Amniotic epithelial cell (primary cell): Measurements from ENCODE around the gene PWWP2B.
A peak's percentile ranks its signal among the peaks of the same experiment; 100 is the strongest.
"Not testable (repeated sequence)": the region's sequence is repeated elsewhere in the genome, so short reads cannot be mapped to it uniquely, and the experiment has no call there.

Experiments used
- DNase-seq: peaks from one replicate; pipeline ENCODE4 v3.0.0-alpha.2; 2010; ENCODE audit warnings: low read depth

The PWWP2B gene

DNA sequence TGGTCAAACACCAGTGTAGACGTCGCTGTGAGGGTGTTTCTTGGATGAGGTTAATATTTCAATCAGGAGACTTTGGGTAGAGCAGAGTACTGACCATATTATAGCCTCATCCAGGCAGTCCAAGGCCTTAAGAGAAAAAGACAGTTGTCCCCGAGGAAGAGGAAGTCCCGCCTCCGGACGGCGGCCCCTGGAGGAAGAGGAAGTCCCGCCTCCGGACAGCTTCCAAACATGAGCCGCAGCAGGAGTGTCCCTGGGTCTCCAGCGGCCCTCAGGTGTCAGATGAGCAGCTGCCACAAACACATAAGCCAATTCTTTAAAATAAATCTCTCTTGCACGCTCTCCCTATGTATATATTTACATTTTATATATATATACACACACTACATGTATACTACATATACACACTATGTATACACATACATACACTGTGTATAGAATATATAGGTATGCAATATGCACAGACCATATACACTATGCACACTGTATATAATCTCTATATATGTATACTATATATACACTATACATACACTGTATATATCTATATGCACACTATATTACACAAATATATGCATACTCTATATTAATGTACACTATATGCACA lies 37.5 kb downstream of the PWWP2B start:
- DNase-seq = no peak

DNA sequence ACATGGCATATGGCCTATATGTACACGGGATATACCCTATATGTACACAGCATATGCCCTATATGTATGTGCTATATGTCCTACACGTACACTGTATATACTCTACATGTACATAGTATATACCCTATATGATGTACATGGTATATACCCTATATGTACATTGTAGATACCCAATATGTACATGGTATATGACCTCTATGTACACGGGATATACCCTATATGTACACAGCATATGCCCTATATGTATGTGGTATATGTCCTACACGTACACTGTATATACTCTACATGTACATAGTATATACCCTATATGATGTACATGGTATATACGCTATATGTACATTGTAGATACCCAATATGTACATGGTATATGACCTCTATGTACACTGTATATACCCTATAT lies 38.3 kb downstream of the PWWP2B start:
- not testable (repeated sequence) for DNase-seq

DNA sequence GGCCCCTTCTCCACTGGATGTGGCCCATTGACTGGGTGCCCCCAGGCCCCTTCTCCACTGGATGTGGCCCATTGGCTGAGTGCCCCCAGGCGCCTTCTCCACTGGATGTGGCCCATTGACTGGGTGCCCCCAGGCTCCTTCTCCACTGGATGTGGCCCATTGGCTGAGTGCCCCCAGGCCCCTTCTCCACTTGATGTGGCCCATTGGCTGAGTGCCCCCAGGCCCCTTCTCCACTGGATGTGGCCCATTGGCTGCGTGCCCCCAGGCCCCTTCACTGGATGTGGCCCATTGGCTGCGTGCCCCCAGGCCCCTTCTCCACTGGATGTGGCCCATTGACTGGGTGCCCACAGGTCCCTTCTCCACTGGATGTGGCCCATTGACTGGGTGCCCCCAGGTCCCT lies 39.1 kb downstream of the PWWP2B start:
- DNase-seq = not testable (repeated sequence)

DNA sequence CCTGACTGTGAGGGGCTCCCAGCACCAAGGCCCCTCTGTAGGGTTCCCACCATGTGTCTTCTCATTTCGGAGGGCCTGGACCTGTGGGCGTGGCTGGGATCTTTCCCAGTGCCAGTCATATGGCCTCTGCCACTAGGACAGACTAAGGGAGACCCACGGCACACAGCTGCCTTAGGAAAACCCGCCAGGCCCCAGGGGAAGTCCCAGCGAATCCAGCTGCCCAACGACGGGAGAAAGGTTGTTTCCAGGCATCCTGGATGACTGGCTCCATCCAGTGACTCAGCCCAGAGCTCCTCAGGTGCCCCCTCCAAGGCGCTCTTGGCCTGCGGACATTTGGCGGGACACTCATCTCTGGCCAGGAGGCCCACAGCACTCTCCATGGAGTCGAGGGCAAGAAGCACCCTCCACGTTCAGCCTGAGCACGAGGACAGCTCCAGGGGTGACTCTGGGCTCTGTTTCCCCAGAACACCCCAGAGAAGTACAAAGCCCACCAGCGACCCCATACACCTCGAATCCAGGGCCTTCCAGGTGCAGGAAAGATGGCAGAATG lies 39.9 kb downstream of the PWWP2B start:
- DNase-seq = no peak

DNA sequence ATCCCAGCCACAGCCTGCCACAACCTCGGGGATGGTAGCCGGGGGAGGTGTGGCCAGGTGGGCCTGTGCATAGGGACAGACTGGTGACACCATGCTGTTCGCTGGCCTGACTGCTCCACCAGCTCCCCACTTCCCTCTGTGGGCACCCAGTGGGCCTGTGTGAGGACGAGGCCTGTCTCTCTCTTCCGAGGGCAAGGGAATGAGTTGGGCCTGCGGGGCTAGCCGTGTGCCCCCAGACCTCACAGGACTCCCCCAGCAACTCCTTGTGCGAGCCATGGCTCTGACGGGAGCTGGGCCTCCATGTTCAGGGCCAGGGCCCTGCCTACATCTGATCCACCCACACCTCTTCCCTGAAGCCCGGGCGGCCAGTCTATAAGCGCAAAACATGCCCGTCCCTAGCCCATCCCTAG lies 40.5 kb downstream of the PWWP2B start:
- DNase-seq = no peak

DNA sequence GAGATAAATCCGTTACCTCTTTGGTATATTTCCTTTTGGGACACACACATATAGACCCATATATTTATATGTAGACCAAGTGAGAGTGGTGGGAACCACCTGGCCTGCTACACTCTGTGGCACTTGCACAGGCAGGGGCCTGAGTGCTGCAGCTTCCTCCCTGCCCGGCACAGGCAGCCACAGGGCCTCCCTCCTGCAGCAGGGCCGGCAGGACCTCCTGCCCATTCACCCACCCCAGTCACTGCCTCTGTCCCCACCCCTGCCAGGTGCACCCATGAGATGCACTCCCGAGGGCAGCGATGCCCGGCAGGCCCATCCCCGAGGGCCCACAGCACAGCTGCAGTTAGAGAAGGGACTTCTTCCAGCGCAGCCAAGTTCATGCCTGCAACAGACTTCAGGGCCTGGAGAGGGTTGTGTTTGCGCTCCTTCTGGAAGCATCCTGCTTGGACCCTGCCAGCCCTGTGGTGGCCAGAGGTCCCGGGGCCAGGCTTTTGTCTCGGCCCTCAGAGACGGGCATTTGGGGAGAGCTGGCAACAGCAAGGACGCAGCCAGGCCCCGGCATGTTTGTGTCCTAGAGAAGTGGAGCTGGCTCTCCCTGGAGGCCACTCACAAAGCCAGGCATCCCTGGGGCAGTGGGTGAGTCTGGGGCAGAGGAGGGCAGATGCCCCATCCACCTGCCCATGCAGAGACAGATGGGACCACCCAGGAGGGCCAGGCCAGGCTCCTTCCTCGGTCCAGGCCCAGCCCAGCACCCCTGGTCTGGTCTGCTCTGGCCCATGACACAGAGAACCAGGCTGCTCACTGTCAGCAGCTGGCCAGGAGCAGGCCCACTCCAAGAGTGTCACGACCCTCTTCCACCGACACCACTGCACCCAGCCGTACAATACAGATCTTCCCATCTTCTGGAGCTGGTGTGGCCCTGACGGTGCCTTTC lies 41.4 kb downstream of the PWWP2B start:
- DNase-seq = no peak

DNA sequence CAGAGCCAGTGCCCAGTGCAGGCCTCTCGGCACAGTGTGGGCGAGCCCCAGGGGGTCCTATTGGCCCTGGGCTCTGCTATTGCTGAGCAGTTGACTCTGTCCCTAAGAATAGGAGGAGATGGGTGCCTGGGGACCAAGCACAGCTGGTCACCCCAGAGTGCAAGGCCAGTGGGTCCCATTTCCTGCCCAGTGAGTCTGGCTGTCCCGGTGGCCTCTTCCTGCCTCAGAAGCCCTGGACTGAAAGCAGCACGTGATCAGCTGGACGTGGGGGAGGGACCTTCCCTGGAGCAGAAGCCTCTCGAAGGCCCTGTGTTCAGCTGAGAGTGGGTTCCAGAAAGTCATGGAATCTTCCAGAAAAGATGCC lies 42.0 kb downstream of the PWWP2B start:
- peak; percentile 21 for DNase-seq

DNA sequence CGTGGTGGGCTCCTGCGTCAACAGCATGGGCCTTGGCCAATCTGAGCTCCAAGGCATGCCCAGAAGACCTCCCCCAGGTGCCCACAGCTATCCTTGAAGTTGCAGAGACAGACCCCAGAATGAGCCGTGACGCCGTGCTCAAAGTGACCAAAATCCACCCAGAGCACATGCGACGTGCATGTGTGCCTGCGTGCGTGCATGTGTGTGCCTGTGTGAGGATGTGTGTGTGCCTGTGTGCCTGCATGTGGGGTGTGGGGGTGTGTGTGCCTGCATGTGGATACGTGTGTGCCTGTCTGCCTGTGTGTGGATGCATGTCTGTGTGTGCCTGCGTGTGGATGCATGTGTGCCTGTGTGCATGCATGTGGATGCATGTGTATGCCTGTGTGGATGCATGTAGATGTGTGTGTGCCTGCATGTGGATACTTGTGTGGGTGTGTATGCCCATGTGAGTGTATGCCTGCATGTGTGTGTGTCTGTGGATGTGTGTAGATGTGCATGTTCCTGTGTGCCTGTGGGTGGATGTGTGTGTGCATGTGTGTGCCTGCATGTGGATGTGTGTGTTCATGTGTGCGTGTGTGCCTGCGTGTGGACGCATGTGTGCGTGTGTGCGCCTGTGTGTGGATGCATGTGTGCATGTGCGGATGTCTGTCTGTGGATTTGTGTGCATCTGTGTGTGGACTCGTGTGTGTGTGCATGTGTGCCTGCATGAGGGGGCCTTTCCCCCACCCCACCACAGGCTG lies 42.6 kb downstream of the PWWP2B start:
- no peak for DNase-seq

DNA sequence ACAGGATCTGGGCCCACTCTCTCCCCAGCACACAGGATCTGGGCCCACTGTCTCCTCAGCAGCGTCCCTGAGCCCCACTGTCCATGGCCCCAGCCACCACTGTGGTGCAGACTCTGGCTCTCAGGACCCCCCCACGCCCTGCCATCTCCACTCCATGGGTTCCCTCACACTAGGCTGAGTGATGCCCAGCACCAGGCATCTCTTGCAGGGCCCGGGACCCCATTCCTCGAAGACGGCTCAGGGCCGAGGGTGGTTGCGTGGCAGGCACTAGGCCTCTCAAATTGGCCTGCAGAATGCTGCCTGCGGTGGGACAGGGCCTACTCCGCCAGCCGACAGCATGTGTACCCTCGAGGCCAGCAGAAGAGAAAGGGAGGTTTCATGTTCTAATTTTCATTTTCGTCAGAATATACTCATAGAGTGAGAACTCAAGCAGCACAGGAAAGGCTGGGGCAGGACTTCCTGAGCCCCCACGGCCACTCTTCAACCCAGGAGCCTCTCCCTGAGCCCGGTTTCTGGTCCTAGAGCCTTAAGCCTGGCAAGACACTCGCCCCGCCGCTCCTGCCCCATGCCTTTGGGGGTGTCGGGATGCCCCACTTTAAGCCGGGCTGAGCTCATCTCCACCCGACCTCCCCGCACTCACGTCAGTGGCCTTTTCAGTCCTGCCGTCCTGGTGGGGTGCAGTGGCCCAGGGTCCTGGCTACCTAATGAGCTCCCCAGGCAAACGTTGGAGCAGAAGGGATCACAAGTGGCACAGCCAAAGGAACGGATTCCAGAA lies 44.0 kb downstream of the PWWP2B start:
- no peak for DNase-seq

DNA sequence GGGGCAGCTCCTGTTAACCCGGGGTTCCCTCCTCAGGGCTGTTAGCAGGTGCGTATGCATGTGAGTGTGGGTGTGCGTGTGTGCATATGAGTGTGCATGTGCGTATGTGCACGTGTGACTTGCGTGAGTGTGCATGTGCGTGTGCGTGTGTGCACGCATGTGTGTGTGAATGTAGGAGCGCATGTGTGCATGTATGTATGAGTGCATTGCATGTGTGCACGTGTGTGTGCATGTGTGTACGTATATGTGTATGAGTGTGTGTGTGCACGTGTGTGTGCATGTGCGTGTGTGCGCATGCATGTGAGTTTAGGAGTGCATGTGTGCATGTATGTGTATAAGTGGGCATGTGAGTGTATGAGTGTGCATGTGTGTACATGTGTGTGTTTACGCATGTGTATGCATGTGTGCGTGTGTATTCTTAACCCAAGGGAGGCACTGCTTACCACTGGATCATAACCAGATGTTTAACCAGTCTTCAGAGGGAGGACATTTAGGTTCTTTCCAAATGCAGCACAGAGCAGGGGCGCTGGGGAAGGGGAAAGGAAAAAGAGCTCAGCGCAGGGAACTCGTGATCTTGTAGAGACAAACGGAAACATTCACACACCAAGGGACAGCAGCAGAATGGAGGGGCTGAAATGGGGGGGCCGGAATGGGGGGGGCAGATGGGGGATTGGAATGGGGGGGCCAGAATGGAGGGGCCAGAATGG lies 45.0 kb downstream of the PWWP2B start:
- DNase-seq = no peak

DNA sequence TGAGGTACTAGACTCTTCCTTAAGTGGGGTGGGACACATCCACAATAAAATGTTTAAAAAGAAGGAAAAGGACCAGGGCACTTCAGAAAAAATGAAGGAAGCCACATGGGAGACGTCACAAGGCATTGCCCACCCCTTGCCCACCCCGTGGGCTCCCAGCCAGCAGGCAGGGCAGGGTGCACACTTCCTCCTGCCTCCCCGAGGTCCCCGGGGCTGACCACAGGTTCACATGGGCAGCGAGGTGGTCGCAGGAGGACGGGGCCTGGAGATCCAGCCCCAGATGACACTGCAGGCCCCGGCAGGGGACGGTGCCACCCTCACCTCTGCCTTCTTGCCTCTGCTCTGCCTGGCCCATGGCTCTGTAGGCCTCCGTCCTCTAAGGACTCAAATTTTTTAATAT lies 45.6 kb downstream of the PWWP2B start:
- no peak for DNase-seq

DNA sequence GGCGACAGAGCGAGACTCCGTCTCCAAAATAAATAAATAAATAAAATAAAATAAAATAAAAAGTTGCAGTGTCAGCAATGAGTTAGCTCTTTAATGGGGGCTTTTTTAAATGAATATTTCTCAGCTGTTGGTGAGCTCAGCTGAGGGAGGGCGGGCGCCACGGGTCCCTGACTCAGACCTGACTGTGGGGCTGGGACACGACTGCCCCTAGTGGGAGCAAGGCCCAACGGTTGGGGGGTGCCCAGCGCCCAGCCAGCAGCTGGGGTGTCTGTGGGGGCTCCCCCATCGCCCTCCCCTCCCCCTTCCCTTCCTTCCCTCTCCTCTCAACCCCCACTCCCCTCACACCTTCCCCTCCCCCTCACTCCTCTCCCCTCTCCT lies 46.6 kb downstream of the PWWP2B start:
- DNase-seq = peak; percentile 53

DNA sequence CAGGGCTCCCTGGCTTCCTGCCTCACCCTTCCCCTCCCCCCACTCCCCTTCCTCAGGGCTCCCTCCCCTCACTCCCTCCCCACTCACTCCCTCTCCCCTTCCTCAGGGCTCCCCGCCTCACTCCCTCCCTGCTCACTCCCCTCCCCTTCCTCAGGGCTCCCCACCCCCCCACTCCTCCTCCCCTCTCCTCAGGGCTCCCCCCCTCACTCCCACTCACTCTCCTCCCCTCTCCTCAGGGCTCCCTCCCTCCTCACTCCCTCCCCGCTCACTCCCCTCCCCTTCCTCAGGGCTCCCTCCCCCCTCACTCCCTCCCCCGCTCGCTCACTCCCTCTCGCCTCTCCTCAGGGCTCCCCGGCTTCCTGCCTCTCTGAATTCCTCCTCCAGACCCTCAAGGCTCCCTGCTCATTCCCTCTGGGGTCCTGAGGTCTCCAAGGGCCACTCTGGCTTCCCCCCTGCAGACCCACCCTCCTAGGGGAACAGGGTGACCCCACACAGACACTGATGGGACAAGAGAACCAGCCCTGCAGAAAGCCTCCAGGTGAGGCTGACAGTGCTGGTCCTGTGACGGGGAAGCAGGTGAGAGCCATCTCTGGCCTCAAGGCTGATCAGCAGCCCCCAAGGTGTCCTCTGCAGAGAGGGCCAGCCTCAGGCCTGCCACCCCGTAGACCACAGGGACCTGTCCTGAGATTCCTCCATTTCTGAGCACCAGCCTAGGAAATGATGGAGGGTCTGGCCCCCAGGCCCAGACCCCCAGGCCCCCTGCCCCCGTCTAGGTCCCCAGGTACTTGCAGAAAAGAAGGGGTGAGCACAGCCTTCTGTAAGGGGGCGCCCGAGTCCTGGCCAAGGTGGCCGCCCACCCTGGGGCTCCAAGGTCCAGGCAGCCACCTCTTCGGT lies 47.2 kb downstream of the PWWP2B start:
- peak; percentile 63 for DNase-seq

DNA sequence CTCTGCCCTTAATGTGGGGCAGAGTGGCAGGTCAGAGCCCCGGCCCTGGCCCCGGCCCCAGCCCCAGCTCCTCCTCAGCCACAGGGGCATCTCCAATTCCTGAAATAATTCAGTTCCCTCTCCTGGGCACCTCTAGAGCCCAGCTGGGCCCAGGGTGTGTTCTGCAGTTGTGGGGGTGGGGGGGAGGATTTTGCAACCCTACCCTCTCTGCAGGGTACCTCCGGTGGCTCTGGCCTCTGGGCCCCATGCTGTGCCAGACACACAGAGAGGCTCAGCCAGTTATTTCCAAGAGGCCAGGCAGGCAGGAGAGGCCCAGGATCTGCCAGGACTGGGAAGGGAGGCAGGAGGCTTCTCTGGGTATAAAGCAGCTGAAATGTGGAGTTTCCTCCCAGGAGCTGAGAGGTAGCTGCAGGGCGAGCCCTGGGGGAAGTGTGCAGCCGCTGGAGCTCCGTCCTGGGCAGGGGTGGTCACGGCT lies 47.9 kb downstream of the PWWP2B start:
- DNase-seq = no peak

DNA sequence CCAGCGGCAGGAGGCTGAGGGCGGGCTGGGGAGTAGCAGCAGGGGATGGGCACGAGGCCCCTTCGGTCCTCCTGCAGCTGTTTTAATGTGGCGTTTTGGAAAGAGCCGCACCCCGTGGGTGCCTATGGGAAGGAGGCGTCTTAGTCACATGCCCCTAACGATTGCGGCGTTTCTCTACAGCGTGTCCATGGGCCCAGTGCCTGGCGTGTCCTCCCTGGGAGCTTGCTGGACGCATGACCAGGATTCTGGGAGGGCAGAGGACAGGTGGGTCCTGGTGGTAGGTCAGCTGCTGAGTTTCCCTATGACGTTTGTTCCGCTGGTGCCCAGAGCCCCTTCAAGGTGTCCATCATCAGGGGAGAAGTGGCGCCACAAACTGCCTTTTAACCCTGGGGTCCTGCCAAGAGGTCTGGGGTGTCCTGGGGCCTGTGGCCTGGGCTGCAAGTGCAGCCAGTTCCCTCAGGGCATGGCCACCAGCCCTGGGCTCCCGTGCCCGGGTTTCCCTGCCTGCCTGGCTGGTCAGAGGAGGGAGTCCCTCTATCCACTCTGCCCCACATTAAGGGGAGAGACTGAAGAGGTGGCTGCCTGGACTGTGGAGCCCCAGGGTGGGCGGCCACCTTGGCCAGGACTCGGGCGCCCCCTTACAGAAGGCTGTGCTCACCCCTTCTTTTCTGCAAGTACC lies 48.7 kb downstream of the PWWP2B start:
- no peak for DNase-seq

DNA sequence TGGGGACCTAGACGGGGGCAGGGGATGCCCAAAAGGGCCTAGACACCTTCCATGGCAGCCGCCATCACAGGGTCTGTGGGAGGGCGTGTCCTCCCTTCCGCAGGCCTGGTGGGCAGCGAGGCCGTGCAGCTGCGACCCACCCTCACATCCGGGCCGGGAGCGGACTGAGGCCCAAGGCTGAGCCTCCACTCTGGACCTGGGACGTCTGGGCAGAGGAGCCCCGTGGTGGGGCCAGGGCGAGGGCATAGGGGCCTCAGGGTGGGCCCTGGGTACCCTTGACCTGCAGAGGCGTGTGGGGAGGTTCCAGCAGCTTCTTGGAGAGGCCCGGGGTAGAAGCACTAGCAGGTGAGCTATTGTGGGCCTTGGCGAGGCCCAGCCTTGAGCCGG lies 49.2 kb downstream of the PWWP2B start:
- no peak for DNase-seq

DNA sequence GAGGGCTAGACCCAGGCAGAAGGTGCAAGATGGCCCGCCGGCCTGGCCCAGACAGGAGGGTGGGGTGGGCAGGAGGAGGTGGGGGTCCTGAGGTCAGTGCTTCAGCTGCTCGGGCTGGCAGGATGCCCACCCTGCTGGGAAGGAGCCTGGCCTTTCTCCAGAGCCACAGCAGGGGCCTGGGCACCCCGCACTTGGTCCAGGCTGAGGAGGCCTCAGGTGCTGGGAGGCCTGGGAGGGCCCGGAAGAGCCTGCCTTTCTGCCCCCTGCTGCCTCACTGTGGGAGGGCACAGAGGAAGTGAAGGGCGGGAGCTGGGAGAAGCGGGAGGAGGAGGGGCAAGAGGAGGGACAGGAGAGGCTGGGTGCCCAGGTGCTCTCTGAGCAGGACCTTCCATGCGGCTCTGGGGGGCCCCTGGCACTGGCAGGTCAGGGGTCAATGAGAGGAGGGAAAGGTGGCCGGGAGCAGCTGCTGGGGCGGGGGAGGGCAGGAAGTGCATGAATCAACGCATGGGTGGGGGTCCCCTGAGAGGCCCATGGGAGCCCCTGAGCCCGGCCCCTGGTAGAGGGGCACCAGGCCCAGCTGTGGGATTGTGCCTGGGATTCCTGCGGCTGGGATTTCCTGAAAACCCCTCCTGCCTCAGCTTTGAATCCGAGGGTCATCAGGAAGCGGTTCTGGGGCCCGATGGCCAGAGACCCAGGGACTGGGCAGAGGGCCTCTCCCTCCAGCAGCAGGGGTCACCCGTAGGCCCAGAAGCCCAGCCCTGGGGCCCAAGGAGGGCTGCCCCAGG lies 49.9 kb downstream of the PWWP2B start:
- DNase-seq = peak; percentile 67

DNA sequence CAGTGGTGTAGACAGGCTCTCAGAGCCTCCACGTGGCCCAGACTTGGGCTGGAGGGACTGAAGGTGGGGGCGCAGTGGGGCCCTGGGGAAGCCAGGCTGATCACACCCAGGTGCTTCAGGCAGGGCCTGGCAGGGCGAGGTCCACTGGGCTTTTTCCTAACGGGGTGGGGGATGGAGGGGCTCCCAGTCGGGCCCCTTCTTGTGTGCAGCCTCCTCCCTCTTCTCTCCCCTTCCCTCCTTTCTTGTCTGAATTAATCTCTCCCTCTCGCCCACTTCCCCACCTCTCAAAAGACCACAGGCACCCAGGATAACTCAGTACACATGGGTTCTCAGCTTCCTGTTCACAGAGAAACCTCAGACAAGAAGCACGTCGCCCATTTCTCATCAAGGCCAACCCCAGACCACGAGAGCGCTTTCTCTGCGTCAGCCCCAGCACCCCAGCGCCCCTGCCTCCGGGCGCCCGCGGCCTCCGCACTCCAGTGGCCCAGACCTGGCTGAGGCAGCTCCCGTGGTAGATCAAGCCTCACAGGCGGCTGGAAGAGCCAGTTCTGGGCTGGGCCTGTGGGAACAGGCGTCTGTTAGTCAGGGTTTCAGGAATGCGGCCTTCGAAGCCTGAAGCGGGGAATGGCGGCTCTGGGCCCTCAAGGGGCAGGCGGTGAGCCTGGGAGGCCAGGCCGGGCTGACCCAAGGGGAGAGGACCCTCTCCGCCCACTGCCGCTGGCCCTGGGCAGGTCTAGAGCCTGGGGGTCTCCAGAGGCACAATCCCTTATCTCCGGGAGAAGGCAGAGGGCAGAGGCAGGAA lies 50.6 kb downstream of the PWWP2B start:
- DNase-seq = peak; percentile 94
